HEK293 (cell line): ENCODE results near the gene RFPL4A.

Source experiments
- CTCF ChIP-seq: fragments of 450-650 bp; formaldehyde crosslinking; IDR thresholded peaks from 2 replicates; pipeline ENCODE4 v1.5.1; 2016; ENCODE audit warnings: missing biosample characterization, missing genetic modification characterization
- ZBTB10 ChIP-seq: fragments of 450-650 bp; formaldehyde crosslinking; IDR thresholded peaks from 2 replicates; pipeline ENCODE4 v1.5.1; 2016; ENCODE audit warnings: missing biosample characterization, missing genetic modification characterization
- ZNF580 ChIP-seq: fragments of 450-650 bp; formaldehyde crosslinking; IDR thresholded peaks from 2 replicates; pipeline ENCODE4 v1.5.1; 2016; ENCODE audit warnings: missing biosample characterization, missing genetic modification characterization

GRCh38 chr19:55716531-55716930 is 42.4 kb upstream of the RFPL4A start:
- TF ChIP-seq CTCF (tag by site-specific recombination) = no peak
- TF ChIP-seq ZNF580 = no peak
- no peak for TF ChIP-seq ZBTB10 (tag by site-specific recombination)
